H1 (cell line): ENCODE measurements around the gene NKX2-1. TPM values are rescaled to one million over a fixed set of nuclear protein-coding genes. Genes with fewer than 3 reads are reported as not detected.

Experiments
- CTCF ChIA-PET: fragments of 300-600 bp; sonication (Branson Sonifier 250); formaldehyde crosslinking; loops from one replicate; lab custom pipeline; 2021; ENCODE audit not compliant: partially characterized antibody; lab: Charles Lee
- POLR2A ChIA-PET: fragments of 300-600 bp; sonication (Branson Sonifier 250); formaldehyde crosslinking; loops from one replicate; lab custom pipeline; 2021; ENCODE audit warnings: inconsistent platforms; ENCODE audit not compliant: partially characterized antibody; lab: Charles Lee
- DNase-seq, 2 experiments: peaks; one replicate each; pipeline versions ENCODE4 v3.0.0 to v3.0.0-alpha.2; 2010 to 2022; ENCODE audit warnings: low spot score in 2 of 2, low read depth in 1 of 2, mixed read lengths in 1 of 2
- FAIRE-seq: peaks from 2 replicates; lab custom pipeline; 2011; peaks lifted over from hg19 to GRCh38; lab: Jason Lieb, UNC
- H2AFZ ChIP-seq: 2 replicates; pipeline ENCODE4 v1.8.1; 2012; ENCODE audit warnings: low read length, inconsistent platforms
- H2AK5ac ChIP-seq: 2 replicates; pipeline ENCODE4 v1.6.1; 2013; ENCODE audit warnings: low read depth, low read length
- H2BK120ac ChIP-seq: replicated peaks from 2 replicates; pipeline ENCODE3; 2013; ENCODE audit warnings: low read depth, low read length, inconsistent platforms
- H2BK12ac ChIP-seq: 2 replicates; pipeline ENCODE4 v1.6.1; 2013; ENCODE audit warnings: low read depth, low read length
- H2BK15ac ChIP-seq: 2 replicates; pipeline ENCODE4 v1.6.1; 2013; ENCODE audit warnings: low read length
- H2BK20ac ChIP-seq: 2 replicates; pipeline ENCODE4 v1.6.1; 2013; ENCODE audit warnings: low read length
- H2BK5ac ChIP-seq: 2 replicates; pipeline ENCODE4 v1.6.1; 2013; ENCODE audit warnings: low read depth, low read length
- H3K14ac ChIP-seq: 2 replicates; pipeline ENCODE4 v1.6.1; 2013; ENCODE audit warnings: inconsistent platforms; ENCODE audit not compliant: insufficient read length
- H3K18ac ChIP-seq: 2 replicates; pipeline ENCODE4 v1.6.1; 2013; ENCODE audit warnings: low read length; ENCODE audit errors: extremely low read depth
- H3K23ac ChIP-seq: 2 replicates; pipeline ENCODE4 v1.6.1; 2013; ENCODE audit warnings: inconsistent platforms; ENCODE audit not compliant: insufficient read length
- H3K23me2 ChIP-seq: 2 replicates; pipeline ENCODE4 v1.6.1; 2013; ENCODE audit warnings: low read depth, low read length
- H3K27ac ChIP-seq: 2 replicates; pipeline ENCODE4 v1.6.1; 2011; ENCODE audit warnings: low read depth, low read length, inconsistent platforms
- H3K27me3 ChIP-seq, 4 experiments: replicated peaks in 1 of 4; 1 replicate in 1 of 4; 2 replicates in 3 of 4; pipeline versions ENCODE4 v1.6.1 to v1.8.1; 2011 to 2013; ENCODE audit warnings: low read length in 3 of 4, mild to moderate bottlenecking in 3 of 4, inconsistent platforms in 2 of 4, mixed read lengths in 2 of 4, moderate library complexity in 1 of 4; ENCODE audit not compliant: control insufficient read depth in 3 of 4, insufficient read depth in 3 of 4; ENCODE audit errors: extremely low read depth in 1 of 4
- H3K36me3 ChIP-seq, 4 experiments: 2 replicates each; pipeline versions ENCODE4 v1.6.1 to v1.8.1; 2011 to 2013; ENCODE audit warnings: mild to moderate bottlenecking in 4 of 4, low read length in 3 of 4, moderate library complexity in 2 of 4, control low read depth in 1 of 4, inconsistent platforms in 1 of 4; ENCODE audit not compliant: insufficient read depth in 4 of 4, control insufficient read depth in 2 of 4
- H3K4ac ChIP-seq: replicated peaks from 2 replicates; pipeline ENCODE3; 2013; ENCODE audit warnings: low read length, low read depth, mixed read lengths, inconsistent platforms; ENCODE audit not compliant: insufficient read length
- H3K4me1 ChIP-seq, 4 experiments: replicated peaks in 1 of 4; 1 replicate in 1 of 4; 2 replicates in 3 of 4; pipeline versions ENCODE4 v1.6.1 to v1.8.1; 2011 to 2013; ENCODE audit warnings: low read length in 3 of 4, inconsistent platforms in 2 of 4, mixed read lengths in 1 of 4; ENCODE audit not compliant: insufficient read depth in 4 of 4, control insufficient read depth in 3 of 4
- H3K4me2 ChIP-seq, 2 experiments: 2 replicates each; pipeline versions ENCODE4 v1.6.1 to v1.8.1; 2011 to 2013; ENCODE audit warnings: low read depth in 2 of 2, low read length in 2 of 2, control low read depth in 1 of 2, inconsistent platforms in 1 of 2, mild to moderate bottlenecking in 1 of 2; ENCODE audit not compliant: insufficient read depth in 1 of 2
- H3K4me3 ChIP-seq, 4 experiments: fragments of 200-600, 300-600 bp in 1 of 4; sonication (generic), shearing (Covaris generic), sonication (Bioruptor Twin) in 1 of 4; 2 replicates each; pipeline versions ENCODE4 v1.5.1 to v1.8.1; 2011 to 2016; ENCODE audit warnings: low read length in 4 of 4, low read depth in 3 of 4, control low read depth in 2 of 4, inconsistent platforms in 2 of 4, mild to moderate bottlenecking in 2 of 4, mixed read lengths in 1 of 4, moderate library complexity in 1 of 4; ENCODE audit not compliant: insufficient read depth in 2 of 4; ENCODE audit errors: extremely low read depth in 1 of 4
- H3K56ac ChIP-seq: replicated peaks from 2 replicates; pipeline ENCODE3; 2013; ENCODE audit warnings: low read depth, mild to moderate bottlenecking, mixed read lengths, low read length, inconsistent platforms; ENCODE audit not compliant: insufficient read length
- H3K79me1 ChIP-seq: 2 replicates; pipeline ENCODE4 v1.6.1; 2013; ENCODE audit warnings: low read depth, low read length, control low read depth
- H3K79me2 ChIP-seq, 2 experiments: 2 replicates each; pipeline versions ENCODE4 v1.6.1 to v1.8.1; 2012 to 2013; ENCODE audit warnings: low read length in 2 of 2, mild to moderate bottlenecking in 2 of 2, inconsistent platforms in 1 of 2; ENCODE audit not compliant: insufficient read depth in 2 of 2, control insufficient read depth in 1 of 2
- H3K9ac ChIP-seq, 4 experiments: replicated peaks in 1 of 4; 1 replicate in 1 of 4; 2 replicates in 3 of 4; pipeline versions ENCODE4 v1.6.1 to v1.8.1; 2011 to 2013; ENCODE audit warnings: low read depth in 3 of 4, low read length in 3 of 4, control low read depth in 2 of 4, mild to moderate bottlenecking in 2 of 4, moderate library complexity in 2 of 4, inconsistent platforms in 1 of 4; ENCODE audit errors: extremely low read depth in 1 of 4
- H3K9me3 ChIP-seq, 2 experiments: 2 replicates each; pipeline versions ENCODE4 v1.6.1 to v1.8.1; 2012 to 2013; ENCODE audit warnings: mild to moderate bottlenecking in 2 of 2, moderate library complexity in 2 of 2, control low read depth in 1 of 2, inconsistent platforms in 1 of 2, low read depth in 1 of 2, low read length in 1 of 2, mixed read lengths in 1 of 2; ENCODE audit not compliant: insufficient read depth in 2 of 2
- H4K20me1 ChIP-seq, 2 experiments: replicated peaks in 1 of 2; 2 replicates each; pipeline versions ENCODE3 to v1.8.1; 2011 to 2013; ENCODE audit warnings: inconsistent platforms in 2 of 2, low read length in 2 of 2, mild to moderate bottlenecking in 1 of 2; ENCODE audit not compliant: insufficient read depth in 2 of 2, control insufficient read depth in 1 of 2
- H4K5ac ChIP-seq: 2 replicates; pipeline ENCODE4 v1.6.1; 2013; ENCODE audit warnings: low read length, low read depth, mixed read lengths, inconsistent platforms; ENCODE audit not compliant: insufficient read length
- H4K8ac ChIP-seq: 2 replicates; pipeline ENCODE4 v1.8.0; 2013; ENCODE audit warnings: mild to moderate bottlenecking, moderate library complexity, low read length, inconsistent platforms; ENCODE audit not compliant: insufficient read depth; ENCODE audit errors: extremely low read depth
- H4K91ac ChIP-seq: replicated peaks from 2 replicates; pipeline ENCODE3; 2013; ENCODE audit warnings: low read length, mixed read lengths, inconsistent platforms; ENCODE audit not compliant: insufficient read length
- BCL11A ChIP-seq, 2 experiments: IDR thresholded peaks; one replicate each; pipeline ENCODE4 v1.6.1; 2011; ENCODE audit warnings: low read depth in 2 of 2, low read length in 2 of 2, mild to moderate bottlenecking in 2 of 2
- CBX8 ChIP-seq: fragments of 300-800, 300-1000 bp; sonication (generic); IDR thresholded peaks from 2 replicates; pipeline ENCODE4 v1.7.1; 2016; ENCODE audit warnings: low read depth, low read length, borderline replicate concordance
- CREB1 ChIP-seq: IDR thresholded peaks from 2 replicates; pipeline ENCODE4 v1.6.1; 2012; ENCODE audit warnings: inconsistent platforms
- EP300 ChIP-seq, 2 experiments: IDR thresholded peaks; 1 replicate in 1 of 2; 2 replicates in 1 of 2; pipeline ENCODE4 v1.6.1; 2011 to 2012; ENCODE audit warnings: low read depth in 2 of 2, low read length in 2 of 2, mild to moderate bottlenecking in 2 of 2, borderline replicate concordance in 1 of 2, inconsistent platforms in 1 of 2, moderate library complexity in 1 of 2
- HDAC6 ChIP-seq: IDR thresholded peaks from one replicate; pipeline ENCODE4 v1.7.1; 2012; ENCODE audit warnings: low read depth, mild to moderate bottlenecking, inconsistent platforms, low read length, moderate library complexity
- KDM5A ChIP-seq: fragments of 200-600 bp; IDR thresholded peaks from 2 replicates; pipeline ENCODE4 v1.7.1; 2012; ENCODE audit warnings: mild to moderate bottlenecking, low read length, inconsistent platforms, mixed read lengths
- POLR2AphosphoS5 ChIP-seq: IDR thresholded peaks from 2 replicates; pipeline ENCODE4 v1.6.1; 2011; ENCODE audit warnings: low read depth, low read length
- POU5F1 ChIP-seq: IDR thresholded peaks from 2 replicates; pipeline ENCODE4 v1.6.1; 2011; ENCODE audit warnings: low read depth, mild to moderate bottlenecking, low read length, moderate library complexity
- RFX5 ChIP-seq: IDR thresholded peaks from 2 replicates; pipeline ENCODE4 v1.6.1; 2011; ENCODE audit warnings: low read depth, low read length, improper control_type of control experiment, borderline replicate concordance
- RNF2 ChIP-seq: fragments of 200-900, 300-1000 bp; sonication (generic); IDR thresholded peaks from 2 replicates; pipeline ENCODE4 v1.7.1; 2016; ENCODE audit warnings: borderline replicate concordance, low read depth, mild to moderate bottlenecking, antibody characterized with exemption, low read length; ENCODE audit not compliant: poor library complexity, severe bottlenecking; ENCODE audit errors: missing control alignments
- SIRT6 ChIP-seq: IDR thresholded peaks from one replicate; pipeline ENCODE4 v1.7.1; 2012; ENCODE audit warnings: low read length, inconsistent platforms
- SIX5 ChIP-seq: IDR thresholded peaks from 2 replicates; pipeline ENCODE4 v1.6.1; 2011; ENCODE audit warnings: mild to moderate bottlenecking, low read depth, low read length
- SP1 ChIP-seq: IDR thresholded peaks from 2 replicates; pipeline ENCODE4 v1.6.1; 2011; ENCODE audit warnings: low read depth, low read length
- SUZ12 ChIP-seq: fragments of 200-600 bp; sonication (generic); IDR thresholded peaks from 2 replicates; pipeline ENCODE4 v1.6.1; 2012; ENCODE audit warnings: mild to moderate bottlenecking, inconsistent platforms, low read length, moderate library complexity, mixed read lengths
- TCF12 ChIP-seq: IDR thresholded peaks from 2 replicates; pipeline ENCODE4 v1.6.1; 2011; ENCODE audit warnings: low read depth, mild to moderate bottlenecking, low read length
- ZNF274 ChIP-seq: IDR thresholded peaks from 2 replicates; pipeline ENCODE4 v1.7.0; 2012; ENCODE audit warnings: low read length, borderline replicate concordance; ENCODE audit errors: extremely low read depth
- WGBS, 2 experiments: shearing (Covaris generic) in 1 of 2; methylation state at CpG; one replicate each; pipeline versions ENCODE4 v1.1.6 to v1.1.7; 2013 to 2015; ENCODE audit warnings: low lambda C conversion rate in 2 of 2, mixed read lengths in 2 of 2, inconsistent platforms in 1 of 2, low coverage in 1 of 2, missing lambda C conversion rate in 1 of 2; ENCODE audit not compliant: insufficient replicate concordance in 2 of 2, insufficient coverage in 1 of 2, insufficient read length in 1 of 2; ENCODE audit errors: extremely low coverage in 1 of 2, missing lambda C conversion rate in 1 of 2; 5-methylcytosine and 5-hydroxymethylcytosine counted together
- polyA plus RNA-seq, 7 experiments: library from polyadenylated mRNA; depleted of rRNA in 3 of 7; stranded (reverse) in 5 of 7; unstranded in 2 of 7; fragments of >200 nt in 5 of 7; fragments of 200-250 nt in 2 of 7; gene quantifications; 1 replicate in 5 of 7; 2 replicates in 1 of 7; 4 replicates in 1 of 7; pipeline versions ENCODE4 v1.2.1 to v1.2.3, GENCODE V29; 2011 to 2013; ENCODE audit warnings: missing spikeins in 2 of 7, mixed read lengths in 2 of 7
- total RNA-seq: library from RNA; stranded (reverse); fragmentation: NEBNext Ultra II Directional; extraction: Animal tissue kit (Norgen Biotek cat#: 25700); gene quantifications from 2 replicates; pipeline ENCODE4 v1.2.1, GENCODE V29; 2021

The NKX2-1 gene
- total and polyA plus RNA-seq, 2 of the 8 experiments (the other 6 are each of a cell fraction or from before 2014, with no cell fraction given) = not detected

GRCh38 chr14:36477266-36477665 is 42.8 kb downstream of the NKX2-1 start:
- Histone ChIP-seq H4K8ac (no peak overlapping the region), H2BK20ac (no peak overlapping the region), H3K23me2 (no peaks in the 10 kb centered on the region; the same call in 1 of the 2 replicates), H2BK15ac (no peak overlapping the region), H4K91ac (no peak overlapping the region), H3K14ac (no peak overlapping the region), H3K18ac (no peak overlapping the region), H3K56ac (no peak overlapping the region), H4K5ac (no peak overlapping the region), H2BK5ac (no peak overlapping the region), H3K4me3 (no peak overlapping the region), H3K4ac (no peak overlapping the region), H3K4me2 (no peak overlapping the region), H3K4me1 (no peaks in the 10 kb centered on the region; a peak in 1 of 7 replicates), H3K36me3 (no peaks in the 10 kb centered on the region), H3K79me1 (no peaks in the 10 kb centered on the region; the same call in 1 of the 2 replicates), H3K9ac (no peak overlapping the region), H4K20me1 (no peaks in the 10 kb centered on the region), H2AK5ac (no peak overlapping the region), H3K9me3 (no peaks in the 10 kb centered on the region), H3K23ac (no peak overlapping the region), H2BK120ac (no peak overlapping the region), H3K27ac (no peak overlapping the region), H3K79me2 (no peaks in the 10 kb centered on the region), H3K27me3 (no peaks in the 10 kb centered on the region), H2BK12ac (no peak overlapping the region), H2AFZ (no peak overlapping the region)
- no peak for TF ChIP-seq RNF2
- no peak for TF ChIP-seq RFX5
- TF ChIP-seq POU5F1 = no peak
- no peak for TF ChIP-seq BCL11A (IDR thresholded peaks at IDR 0.05; ENCODE audit: low read depth in 2 of 2, low read length in 2 of 2)
- TF ChIP-seq SUZ12 = no peak
- no peak for TF ChIP-seq SIX5
- TF ChIP-seq CBX8 = no peak
- no peak for TF ChIP-seq CREB1
- TF ChIP-seq ZNF274 = no peak
- TF ChIP-seq EP300 (IDR thresholded peaks at IDR 0.05; ENCODE audit: borderline replicate concordance in 1 of 2, low read depth in 2 of 2, low read length in 2 of 2) = no peak
- TF ChIP-seq SP1 = no peak
- TF ChIP-seq KDM5A = no peak
- TF ChIP-seq TCF12 = no peak
- no peak for TF ChIP-seq POLR2AphosphoS5
- TF ChIP-seq SIRT6 = no peak
- TF ChIP-seq HDAC6 = no peak
- ChIA-PET CTCF (interaction anchor here (0.6 to 1.0 kb wide), 3 partner anchors 11 to 597 kb away, joined by 3 to 4 read pairs (median 3); no protein-coding TSS in a partner anchor), POLR2A (no interaction called here)
- WGBS, 2 experiments = 95% methylated on average over 6 of the region's 6 CpGs; no CpG with 5 or more reads in 1 of the 2 experiments
- DNase-seq (no peak), FAIRE-seq (no peak)
